ENCODE data around the gene LRRC74B. TPM values are rescaled to one million over a fixed set of nuclear protein-coding genes. Genes with fewer than 3 reads are reported as not detected.
"Not testable (repeated sequence)": the region's sequence is repeated elsewhere in the genome, so short reads cannot be mapped to it uniquely, and the experiment has no call there.

LRRC74B gene
- total RNA-seq, 1 donor from 2014 or later: 3.6 TPM

GRCh38 chr22:21001601-21002325 is 44.0 kb upstream of the LRRC74B start, which contains the start of gene THAP7:
THAP7 (minus strand) TSS chr22:21002118; CDS start chr22:21001911, 207 bp downstream.
- DNase-seq (peak; percentile 99), ATAC-seq (peak; percentile 97 to 99)
- intact Hi-C loops (cut with DNase I): no loop called here
- Histone ChIP-seq H3K27ac (peak within 1 kb of the TSS; percentile 99), H3K27me3 (ENCODE audit: low read depth) (no peaks in the 10 kb centered on the region), H3K9me3 (no peaks in the 10 kb centered on the region), H3K36me3 (peaks cover 38% of the 10 kb centered on the region), H3K4me1 (peaks cover 34% of the 10 kb centered on the region), H3K4me3 (peak within 1 kb of the TSS; percentile 90)
- TF ChIP-seq, protein P1, sequence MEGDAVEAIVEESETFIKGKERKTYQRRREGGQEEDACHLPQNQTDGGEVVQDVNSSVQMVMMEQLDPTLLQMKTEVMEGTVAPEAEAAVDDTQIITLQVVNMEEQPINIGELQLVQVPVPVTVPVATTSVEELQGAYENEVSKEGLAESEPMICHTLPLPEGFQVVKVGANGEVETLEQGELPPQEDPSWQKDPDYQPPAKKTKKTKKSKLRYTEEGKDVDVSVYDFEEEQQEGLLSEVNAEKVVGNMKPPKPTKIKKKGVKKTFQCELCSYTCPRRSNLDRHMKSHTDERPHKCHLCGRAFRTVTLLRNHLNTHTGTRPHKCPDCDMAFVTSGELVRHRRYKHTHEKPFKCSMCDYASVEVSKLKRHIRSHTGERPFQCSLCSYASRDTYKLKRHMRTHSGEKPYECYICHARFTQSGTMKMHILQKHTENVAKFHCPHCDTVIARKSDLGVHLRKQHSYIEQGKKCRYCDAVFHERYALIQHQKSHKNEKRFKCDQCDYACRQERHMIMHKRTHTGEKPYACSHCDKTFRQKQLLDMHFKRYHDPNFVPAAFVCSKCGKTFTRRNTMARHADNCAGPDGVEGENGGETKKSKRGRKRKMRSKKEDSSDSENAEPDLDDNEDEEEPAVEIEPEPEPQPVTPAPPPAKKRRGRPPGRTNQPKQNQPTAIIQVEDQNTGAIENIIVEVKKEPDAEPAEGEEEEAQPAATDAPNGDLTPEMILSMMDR (IDR thresholded peaks at IDR 0.05): no peak

GRCh38 chr22:21003782-21004181 is 42.0 kb upstream of the LRRC74B start:
- Histone ChIP-seq H3K4me1 (peaks cover 34% of the 10 kb centered on the region), H3K4me3 (no peak overlapping the region), H3K27me3 (ENCODE audit: low read depth) (no peaks in the 10 kb centered on the region), H3K27ac (no peak overlapping the region), H3K9me3 (no peaks in the 10 kb centered on the region), H3K36me3 (peaks cover 18% of the 10 kb centered on the region)
- intact Hi-C loops (cut with DNase I): no loop called here
- no peak for ATAC-seq
- TF ChIP-seq, protein P1 (IDR thresholded peaks at IDR 0.05): no peak
- no peak for DNase-seq

DNA sequence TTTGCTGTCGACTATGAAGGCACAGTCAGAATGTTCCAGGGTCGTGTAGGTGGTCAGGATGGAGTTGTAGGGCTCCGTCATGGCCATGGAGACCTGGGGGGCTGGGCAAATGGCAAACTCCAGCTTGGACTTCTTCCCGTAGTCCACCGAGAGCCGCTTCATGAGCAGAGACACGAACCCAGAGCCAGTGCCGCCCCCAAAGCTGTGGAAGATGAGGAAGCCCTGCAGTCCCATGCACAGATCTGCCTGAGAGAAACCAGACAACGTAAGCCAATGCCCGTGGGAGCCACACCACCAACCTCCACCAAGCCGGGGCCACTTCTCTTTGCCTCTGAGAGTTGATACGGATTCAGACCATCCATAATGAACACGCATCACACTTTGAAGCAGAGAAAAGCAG is 36.5 kb upstream of the LRRC74B start:
- not testable (repeated sequence) for ATAC-seq

GRCh38 chr22:21009638-21010425 is 35.9 kb upstream of the LRRC74B start:
- intact Hi-C loops (cut with DNase I): no loop called here
- TF ChIP-seq, protein P1 (IDR thresholded peaks at IDR 0.05): no peak
- Histone ChIP-seq H3K9me3 (no peaks in the 10 kb centered on the region), H3K4me3 (no peak overlapping the region), H3K4me1 (peaks cover 15% of the 10 kb centered on the region), H3K27me3 (ENCODE audit: low read depth) (no peaks in the 10 kb centered on the region), H3K27ac (no peak overlapping the region), H3K36me3 (no peaks in the 10 kb centered on the region)
- ATAC-seq (peak; percentile 44 to 49), DNase-seq (no peak)

More for the DNA sequence above, 36.5 kb upstream of the LRRC74B start:
- H3K4me3 ChIP-seq; H3K4me1 ChIP-seq; H3K36me3 ChIP-seq; H3K27me3 ChIP-seq (ENCODE audit: low read depth); DNase-seq; intact Hi-C loops (cut with DNase I); H3K9me3 ChIP-seq; H3K27ac ChIP-seq: not testable (repeated sequence)

DNA sequence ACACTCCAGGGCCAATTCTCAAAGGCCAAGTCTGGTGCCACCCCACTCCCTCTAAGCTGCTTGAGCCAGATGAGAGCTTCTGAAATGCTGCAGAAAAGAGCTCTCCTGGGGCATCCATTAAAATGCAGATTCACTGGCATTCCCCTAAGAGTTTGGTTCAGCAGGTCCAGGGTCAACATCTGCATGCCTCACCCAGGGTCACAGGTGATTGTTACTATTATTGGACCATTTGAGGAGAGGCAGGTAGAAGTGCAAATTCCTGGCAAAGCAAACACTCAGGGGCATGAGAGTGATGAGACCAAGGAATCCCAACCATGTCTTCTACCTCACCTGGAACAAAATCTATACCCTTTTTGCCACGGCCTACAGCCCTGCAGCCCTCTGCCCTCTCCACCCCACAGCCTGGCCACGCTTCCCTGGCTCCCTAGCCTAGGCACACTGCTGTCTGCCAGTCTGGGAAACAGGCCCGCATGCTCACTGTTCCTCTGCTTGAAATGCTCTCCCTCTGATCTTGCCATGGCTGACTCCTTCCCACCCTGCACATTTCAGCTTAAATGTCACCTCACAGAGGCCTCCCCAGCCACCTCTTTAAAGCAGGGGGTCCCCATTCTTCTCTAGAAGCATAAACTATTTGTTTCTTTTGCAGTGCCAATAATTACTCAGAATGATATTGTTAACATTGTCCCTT is 35.2 kb upstream of the LRRC74B start:
- peaks cover 18% of the 10 kb centered on the region for H3K4me1 ChIP-seq
- H3K36me3 ChIP-seq: no peaks in the 10 kb centered on the region
- no peak overlapping the region for H3K4me3 ChIP-seq
- no peak overlapping the region for H3K27ac ChIP-seq
- no peaks in the 10 kb centered on the region for H3K27me3 ChIP-seq (ENCODE audit: low read depth)
- DNase-seq (no peak), ATAC-seq (no peak)
- TF ChIP-seq, protein P1 (IDR thresholded peaks at IDR 0.05): no peak
- H3K9me3 ChIP-seq: no peaks in the 10 kb centered on the region
- intact Hi-C loops (cut with DNase I): no loop called here

All from lower lobe of right lung (tissue), 2 donors.